Stimulated activated CD8-positive, alpha-beta memory T cell treated with anti-CD3 and anti-CD28 coated beads, Interleukin-4, amount 100 ng/mL, for 1 hour (primary cell): ENCODE results near the gene IRX4.

ENCODE experiments used
- DNase-seq, 2 donors: peaks; one replicate each; pipeline ENCODE4 v3.0.0-alpha.2; 2020; ENCODE audit warnings: low read depth in 2 of 2, low spot score in 1 of 2

IRX4 gene

DNA sequence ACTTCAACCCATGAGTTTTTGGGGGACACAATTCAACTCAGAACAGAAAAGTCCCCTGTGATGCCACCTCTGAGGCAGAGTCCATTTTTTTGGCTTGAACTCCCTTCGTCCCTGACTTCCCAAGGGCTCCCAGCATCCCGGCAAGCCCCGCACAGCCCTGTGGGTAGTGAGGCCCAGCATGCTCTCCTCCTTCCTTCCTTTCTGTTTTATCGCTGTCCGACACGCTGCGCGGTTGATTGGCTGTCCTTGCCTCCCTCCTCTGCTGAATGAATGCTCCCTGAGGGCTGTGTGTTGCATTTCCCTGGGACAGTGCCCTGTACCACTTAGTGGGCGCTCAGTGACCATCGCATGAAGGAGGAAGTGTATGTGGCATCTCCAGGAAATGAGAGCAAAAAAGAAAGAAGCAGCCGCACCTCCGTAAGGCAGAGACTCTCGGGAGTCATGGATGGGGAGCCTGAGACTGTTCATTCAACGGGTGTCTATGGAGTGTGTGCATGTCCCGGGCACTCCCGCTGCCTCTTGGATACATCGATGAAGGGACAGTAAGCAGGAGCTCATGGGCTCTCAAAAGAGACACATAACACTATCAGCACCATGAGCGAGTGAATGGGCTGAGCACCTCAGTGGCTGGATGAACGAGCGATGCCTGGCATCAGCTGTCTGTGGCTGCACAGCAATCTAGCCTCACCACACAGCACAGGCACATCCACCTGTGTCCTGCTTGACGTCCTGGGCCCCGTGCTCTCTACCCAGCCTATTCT lies 10.1 kb upstream of the IRX4 start:
- DNase-seq: no peak

DNA sequence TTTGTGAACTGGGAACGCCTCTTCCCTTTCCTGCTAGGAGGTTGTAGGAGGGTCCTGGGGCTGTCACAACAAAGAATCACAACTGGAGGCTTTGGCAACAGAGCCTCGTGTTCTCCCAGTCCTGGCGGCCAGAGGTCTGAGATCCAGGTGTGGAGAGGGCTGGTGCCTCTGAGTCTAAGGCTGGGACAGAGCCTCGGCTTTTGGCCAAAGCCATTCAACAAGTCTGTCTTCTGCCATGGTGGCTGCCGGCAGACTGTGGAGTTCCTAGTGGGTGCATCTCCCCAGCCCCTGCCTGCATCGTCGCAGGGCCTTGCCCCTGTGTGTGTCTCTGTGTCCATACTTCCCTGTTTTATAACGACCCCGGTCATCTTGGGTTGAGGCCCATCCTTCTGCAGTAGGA lies 9.5 kb upstream of the IRX4 start:
- DNase-seq: no peak

DNA sequence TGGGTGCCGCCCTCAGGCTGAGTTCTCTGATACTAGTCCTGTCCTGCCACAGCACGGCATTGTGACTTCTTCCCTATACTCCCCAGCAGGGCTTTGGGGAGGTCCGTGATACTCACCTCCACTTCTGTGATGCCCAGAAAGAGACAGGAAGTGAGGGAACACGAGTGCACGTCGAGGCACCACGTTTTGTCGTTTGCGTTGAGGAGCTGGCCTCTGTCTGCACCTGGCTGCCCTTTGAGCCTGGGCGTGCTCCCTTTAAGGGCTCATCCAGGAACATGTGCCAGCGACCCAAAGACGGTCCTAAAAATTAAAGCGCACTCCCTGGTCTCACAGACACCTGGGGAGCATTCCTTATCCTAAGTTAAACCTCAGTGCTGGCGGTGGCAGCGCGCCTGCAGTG lies 8.7 kb upstream of the IRX4 start:
- DNase-seq: no peak

DNA sequence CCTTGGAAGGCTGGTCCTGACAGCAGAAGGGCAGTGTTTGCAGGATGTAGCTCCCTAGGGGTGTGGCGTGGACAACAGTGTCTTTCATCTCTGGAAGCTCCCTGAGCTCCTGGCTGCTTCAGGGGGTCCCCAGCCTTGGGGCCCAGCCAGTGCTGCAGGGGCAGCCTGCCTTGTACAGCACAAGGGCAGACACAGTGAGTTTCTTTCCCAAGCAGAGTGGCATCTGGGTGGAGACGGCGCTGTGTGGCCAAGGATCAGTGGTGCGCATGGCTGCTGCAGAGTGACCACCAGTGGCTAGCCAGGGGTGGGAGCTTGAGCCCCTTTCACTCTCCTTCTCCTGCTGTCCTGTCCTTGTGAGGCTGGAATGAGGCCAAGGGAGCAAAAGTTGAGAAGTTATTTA lies 7.6 kb upstream of the IRX4 start:
- no peak for DNase-seq

DNA sequence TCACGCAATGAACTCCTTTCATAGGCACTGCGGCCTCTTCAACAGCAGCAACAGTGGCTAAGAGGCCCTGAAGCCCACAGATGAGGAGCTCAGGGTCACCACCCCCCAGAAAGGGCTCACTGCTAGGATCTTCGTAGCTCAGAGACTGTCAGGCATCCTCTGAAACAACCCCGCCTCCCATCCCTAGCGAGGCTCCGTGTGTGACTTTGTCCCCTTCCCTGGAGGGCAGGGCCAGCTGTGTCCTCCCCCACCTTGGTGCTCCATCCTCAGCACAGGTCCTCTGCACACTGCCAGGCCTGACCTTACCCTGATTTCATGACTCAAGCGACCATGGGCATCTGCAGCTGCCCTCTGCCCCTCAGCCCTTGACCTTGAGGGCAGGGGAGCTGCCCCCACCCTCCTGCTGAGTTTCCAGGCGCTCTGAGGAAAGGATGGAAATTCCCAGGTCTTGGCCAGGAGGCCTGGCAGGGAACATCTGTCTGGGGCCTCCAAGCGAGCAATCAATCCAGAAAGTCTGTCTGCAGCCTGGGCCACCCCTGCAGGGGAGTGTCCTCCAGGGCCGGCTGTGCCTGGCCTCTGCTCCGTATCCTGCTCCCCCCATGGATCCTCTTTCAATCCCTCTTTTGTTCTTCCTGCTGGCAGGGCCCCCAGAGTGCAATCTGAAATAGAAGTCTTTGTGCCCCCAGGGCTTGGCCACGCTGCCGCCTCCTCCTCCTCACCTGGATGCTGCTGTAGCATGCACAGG lies 6.8 kb upstream of the IRX4 start:
- no peak for DNase-seq

DNA sequence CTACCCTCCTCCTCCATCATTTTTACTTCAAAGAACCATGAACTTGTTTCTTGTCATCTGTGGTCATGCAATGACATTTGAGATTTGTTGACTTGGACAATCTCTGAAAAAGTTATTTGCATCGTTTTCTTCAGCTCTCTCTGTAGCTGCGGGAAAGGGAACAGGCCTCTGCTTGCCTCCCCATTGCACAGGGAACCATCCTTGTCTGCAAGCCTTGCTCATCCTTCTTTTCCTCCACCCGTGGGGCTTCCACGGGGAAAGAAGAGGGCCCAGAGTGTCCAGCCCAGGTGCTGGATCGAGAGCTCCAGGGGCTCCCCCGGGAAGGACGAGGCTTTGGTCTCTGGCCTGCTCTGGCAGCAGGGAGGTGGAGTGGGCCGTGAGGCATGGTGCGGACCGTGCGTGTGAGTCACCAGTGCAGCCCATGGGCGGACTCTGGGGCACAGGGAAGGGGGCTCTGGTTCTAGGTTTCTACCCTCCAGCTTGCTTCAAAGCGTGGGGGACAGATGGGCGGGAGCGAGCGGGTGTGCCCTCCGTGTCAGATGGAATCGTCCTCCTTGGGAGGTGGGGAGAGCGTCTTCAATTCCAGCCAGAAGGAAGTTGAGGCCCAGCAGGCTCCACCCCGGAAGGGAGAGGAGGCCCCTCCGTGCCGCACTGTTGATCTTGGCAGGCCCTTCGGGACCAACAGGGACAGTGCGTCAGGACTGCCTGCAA lies 6.0 kb upstream of the IRX4 start:
- DNase-seq: no peak

DNA sequence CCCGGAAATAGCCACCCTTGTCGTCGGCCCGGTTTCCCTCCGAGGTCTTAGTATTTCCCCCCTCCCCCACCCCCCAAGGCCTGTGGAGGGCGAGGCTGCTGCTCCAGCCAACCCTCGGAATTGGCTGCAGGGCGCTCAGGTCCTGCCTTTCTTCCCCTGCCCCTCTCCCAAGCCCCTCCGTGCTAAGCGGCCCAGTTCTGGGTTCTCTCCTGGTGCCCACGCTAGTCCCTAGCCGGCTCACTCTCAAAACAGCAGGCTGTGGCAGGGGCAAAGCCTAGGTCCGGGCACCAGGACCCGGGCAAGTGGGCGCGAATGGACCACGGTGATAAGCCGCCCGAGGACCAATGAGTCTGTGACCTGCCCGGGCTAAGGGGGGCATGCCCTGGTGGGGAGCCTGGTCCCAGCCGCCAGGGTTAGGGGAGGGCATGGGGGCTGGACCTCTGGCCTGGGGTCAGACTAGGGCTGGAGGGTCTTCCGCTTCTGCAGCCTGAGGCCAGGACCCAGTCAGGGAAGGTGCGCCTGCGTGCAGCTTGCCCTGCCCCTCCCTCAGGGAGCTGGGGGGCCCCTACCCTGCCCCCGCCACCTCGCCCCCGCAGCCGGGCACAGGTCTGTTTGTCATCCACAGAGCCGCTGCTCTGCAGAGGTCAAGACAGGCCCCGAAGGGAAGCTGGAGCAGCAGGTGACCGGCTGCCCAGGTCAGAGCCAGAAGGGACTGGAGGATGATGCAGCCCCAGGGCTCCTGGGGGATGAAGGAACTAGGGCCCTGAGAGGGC lies 5.0 kb upstream of the IRX4 start:
- DNase-seq: no peak

DNA sequence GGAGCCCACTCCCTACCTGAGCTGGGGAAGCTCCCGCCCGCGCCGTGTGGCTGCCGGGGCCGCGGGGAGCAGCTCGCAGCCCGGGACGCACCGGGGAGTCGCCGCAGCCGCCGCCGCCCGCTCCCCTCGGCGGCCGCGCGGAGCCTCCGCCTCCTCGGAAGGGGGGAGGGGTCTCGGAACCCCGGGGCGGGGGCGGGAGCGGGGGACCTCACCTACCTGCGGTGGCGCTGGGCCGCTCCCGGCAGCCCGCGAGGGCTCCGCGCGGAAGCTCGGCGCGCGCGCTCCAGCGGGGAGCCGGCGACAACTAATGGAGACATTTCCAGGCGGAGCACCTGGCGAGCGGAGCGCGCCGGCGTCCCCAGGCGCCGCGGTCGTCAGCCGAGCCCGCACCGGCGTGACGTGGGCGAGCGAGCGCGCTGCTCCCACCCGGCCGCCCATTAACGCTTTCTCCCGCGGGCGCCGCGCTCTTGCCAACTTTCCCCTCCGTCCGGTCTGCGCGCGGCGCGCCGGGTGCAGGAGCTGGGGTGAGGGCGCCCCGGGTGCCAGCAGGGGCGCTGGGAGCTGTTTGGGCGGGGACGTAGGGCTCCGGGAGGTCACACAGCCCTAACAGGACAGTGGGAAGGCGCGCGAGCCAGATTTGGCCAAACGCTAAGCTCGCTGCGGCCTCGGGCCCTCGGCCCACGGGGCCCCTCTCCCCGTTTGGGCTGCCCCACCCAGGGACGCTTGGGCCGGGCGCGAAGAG lies 4.3 kb upstream of the IRX4 start:
- DNase-seq: no peak

DNA sequence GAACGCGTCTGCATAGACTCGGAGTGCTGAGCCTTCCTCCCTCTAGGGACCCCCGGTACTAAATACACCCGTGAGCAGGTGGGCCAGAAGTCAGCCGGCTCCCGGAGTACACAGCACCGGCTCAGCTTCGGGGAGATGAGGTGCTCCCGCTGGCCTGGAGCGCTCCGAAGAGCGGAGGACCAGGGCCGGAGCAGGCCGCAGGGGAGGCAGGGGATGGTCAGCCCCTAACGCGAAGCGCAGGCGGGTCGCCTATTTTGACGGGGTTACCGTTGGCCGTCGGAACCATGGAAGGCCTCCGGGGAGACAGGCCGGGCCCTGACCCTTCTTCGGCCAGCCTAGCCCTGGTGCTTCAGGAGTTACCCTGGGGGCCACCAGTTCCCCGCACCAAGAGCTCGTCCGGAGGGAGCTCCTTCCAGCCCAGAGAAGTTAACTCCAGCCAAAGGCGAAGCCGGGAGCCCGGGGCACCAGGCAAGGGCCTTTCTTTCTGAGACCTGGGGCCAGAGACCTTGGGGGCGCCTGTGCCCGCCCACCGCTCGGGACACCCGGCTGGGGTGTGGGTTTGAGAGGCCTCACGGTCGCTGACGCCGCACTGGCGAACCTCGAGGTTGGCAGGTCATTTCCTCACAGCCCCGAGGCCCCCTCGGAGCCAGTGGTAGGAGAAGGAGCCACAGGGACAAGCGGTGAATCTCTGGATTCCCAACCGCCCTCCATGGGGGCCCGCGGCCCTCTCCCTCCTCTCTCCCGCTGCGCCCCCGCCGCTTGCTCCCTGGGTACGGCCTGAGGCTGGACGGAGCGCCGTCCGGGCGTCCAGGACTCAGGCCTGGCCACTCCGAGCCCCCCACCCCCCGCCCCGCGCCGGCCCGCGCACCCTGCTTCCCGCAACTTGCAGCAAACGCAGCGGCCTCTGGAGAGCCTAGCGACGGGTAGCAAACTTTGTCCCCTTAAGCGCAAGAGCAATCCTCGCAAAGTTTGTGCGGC lies 3.4 kb upstream of the IRX4 start:
- no peak for DNase-seq

DNA sequence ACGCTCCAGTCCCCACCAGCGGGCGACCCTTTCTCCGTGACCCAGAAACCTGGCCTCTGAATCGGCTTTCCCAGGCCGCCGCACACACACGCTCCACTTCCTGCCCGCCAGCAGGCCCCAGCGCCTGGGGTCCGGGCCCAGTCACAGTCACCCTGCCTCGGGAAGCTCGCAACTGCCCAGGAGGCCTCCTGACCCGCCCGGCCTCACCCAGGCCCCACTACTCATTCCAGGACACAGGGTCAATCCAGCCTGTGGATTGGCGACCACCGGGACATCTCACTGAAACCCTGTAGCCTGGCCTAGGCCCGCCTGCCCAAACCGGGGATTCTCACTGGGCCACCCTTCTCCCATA lies 2.7 kb upstream of the IRX4 start:
- no peak for DNase-seq

DNA sequence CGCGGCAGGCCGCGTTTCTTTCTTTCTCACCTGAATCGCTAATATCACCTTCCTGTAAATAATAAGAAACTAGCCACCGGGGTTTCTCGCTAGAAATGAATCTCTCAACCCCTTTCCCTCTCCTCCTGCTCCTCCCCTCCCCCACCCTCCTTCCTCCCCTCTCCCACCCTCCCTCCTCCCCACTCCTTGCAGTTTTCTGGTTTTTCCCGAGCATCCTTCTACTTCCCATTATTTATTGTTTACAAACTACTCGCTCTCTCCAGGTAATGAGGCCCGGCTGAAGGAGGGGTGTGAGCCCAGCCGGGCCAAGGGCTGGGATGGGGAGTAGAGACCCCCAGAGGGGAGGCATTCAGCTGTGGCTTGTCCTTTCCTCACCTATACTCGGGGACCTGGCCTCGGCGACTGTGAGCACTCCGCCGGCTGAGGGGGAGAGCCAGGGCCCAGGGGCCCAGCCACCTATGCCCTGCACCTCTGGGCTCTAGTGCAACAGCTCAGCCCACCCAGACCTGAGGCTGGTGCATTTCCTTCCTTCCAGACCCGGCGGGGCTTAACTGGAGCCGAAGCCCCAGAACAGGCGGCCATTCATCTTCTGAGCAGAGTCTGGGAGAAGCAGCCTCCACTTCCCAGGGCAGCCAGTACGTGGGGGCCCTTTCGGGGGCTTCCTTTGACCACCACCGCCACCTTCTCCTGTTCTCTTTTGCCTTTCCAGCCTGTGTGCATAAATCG lies 2.1 kb upstream of the IRX4 start:
- no peak for DNase-seq

DNA sequence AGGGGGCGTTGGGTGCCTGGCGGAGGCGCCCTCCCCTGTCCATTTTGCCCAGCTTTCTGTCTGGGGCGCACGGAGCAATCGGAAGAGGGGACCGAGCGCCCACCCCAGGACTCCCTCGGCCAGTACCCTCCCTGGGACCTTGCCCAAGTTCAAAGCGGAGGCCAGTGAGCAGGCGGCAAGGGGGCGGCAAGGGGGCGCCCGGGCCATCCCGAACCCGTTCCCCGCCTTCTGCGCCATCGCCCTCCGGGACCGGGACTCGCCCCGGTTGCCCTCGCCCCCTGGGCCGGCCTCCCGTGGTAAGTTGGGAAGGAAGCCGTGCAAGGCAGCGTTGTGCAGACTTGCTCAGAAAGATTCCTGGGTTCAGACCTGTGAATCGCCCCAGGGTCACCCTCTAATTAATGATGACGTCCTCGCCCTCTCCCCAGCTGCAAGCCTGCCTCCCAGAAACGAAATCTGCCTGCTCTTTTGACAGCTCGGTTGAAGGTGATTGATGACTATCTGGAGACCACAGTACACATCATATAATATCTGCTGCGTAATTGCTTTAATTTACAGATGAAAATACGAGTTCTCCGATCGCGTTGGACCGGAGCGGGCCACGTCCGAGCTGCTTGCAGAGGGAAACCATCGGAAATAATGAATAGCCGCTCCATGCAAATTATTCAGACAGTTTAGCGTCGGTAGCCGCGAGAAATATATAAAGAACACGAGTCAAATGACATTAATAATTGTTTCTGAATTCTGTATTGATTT lies 1.4 kb upstream of the IRX4 start:
- DNase-seq: no peak

DNA sequence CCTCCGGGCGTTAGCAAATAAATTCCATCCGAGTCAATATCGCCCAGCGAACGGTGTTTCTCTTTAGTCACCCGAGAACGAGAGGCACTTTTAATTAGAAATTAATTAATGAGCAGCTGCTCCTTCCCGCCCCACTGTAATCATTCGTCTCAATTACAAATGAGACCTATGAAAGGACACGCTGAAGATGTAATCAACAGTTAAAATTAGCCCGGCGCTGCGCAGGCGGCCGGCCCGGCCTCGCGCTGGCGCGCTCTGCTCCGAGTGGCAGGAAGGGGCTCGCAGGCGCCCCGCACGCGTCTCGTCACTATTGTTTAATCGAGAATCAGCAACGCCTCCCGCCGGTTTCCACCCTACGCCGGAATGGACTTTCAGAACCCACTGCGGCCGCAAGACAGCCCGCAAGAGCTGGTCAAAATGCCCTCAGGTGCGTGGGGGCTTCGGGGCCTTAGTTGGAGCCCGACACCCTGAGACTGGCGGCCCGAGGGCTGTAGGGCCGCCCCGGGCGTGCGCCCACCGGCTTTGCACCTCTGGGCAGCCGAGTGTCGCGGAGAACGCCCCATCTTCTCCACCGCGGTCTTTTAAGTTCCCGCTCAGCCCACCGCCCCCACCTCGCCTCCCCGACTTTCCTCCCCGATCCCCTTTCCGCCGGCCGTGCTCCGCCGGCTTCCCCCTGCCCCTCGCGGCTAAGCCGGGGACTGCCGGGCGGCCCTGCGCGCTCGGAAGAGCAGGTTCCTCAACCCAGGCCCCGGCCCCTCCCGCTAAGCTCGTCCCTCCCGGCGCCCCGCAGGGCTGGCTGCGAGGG lies 597 bp upstream of the IRX4 start:
- DNase-seq: no peak

DNA sequence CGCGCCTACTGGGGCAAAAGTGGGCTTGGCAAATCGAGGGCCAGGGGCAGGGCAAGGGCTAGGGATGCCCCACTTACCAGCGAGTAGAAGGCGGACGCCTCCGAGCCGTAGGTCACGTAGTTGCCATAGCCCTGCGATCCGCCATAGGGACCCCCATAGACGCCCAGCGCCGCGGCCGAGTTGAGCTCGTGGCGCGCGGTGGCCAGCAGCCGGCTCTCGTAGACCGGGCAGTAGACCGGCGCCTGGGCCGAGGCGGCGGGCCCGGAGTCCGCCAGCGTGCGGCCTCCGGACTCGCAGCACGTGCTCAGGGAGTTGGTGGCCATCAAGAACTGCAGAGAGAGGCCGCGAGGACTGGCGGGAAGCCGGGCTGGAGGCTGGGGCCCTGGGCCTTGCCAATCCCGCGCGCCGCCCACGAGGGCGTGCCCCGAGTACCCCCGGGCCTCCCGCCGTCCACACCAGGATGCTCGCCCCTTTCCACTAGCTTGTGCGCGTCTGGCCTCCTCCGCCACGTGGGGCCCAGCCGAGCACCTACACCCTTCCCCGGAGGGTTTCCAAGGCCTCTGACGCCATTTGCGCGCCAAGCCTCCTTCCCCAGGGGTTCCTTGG lies 891 bp downstream of the IRX4 start:
- no peak for DNase-seq

DNA sequence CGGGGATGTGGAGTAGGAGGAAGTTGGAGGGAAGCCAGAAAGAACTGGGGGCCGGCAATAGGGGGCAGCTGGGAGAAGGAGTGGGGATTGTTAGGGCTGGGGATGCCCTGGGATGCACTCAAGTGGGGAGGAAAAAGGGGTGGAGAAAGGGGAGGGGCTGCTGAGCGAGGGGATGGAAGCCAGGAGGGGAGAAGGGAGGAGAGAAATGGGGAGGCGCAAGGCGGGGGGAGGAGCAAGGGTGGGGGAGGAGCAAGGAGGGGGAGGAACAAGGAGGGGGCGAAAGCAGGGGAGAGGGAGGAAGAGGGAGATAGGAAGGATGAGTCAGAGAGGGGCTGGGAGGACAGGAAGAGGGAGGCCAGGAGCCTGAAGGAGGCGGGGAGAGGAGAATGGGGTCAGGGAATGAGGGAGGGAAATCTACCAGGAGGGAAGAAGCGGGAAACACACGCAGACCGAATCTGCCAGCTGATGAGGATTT lies 1.6 kb downstream of the IRX4 start:
- no peak for DNase-seq

DNA sequence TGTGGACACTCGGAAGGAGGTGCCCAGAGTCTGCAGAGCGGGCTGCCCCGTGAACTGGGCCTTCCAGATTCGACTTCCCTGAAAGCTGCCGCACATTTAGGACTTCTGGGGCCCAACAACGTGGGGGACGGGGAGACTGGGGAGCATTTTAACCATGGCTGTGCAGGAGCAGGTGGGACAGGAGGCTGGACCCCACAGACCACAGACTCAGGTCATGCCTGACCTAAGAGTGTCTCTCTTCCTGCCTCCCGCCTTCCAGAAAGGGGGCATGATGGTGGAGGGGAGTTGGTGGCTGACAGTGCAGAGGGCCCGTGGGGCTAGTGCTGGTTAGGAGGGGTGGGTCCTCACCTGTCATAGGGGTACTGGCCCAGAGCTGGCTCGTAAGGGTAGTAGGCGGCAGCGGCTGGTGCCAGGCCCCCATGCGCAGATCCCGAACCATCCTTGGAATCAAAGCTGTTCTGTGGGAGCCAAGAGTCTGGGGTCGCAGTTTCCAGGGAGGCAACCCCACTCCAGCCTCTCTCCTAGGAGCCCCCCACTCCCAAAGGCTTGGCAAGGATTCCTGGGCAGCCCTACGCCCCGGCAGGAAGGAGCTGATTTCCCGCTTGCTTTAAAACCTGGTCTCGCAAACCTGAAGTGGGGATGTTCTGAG lies 2.2 kb downstream of the IRX4 start:
- no peak for DNase-seq
